ENCODE data around the gene LRRC26.

GRCh38 chr9:137145731-137146526 is 23.9 kb downstream of the LRRC26 start:
- TF ChIP-seq FOXM1 (IDR thresholded peaks at IDR 0.05; ENCODE audit: borderline replicate concordance) (no peak), FOXK2 (IDR thresholded peaks at IDR 0.05) (no peak), BHLHE40 (IDR thresholded peaks at IDR 0.05; ENCODE audit: borderline replicate concordance) (no peak), ZNF384 (IDR thresholded peaks at IDR 0.05) (no peak), L3MBTL2 (conservative IDR thresholded peaks at IDR 0.05) (no peak), TARDBP (IDR thresholded peaks at IDR 0.05) (no peak), NFRKB (IDR thresholded peaks at IDR 0.05) (no peak), ELF4 (IDR thresholded peaks at IDR 0.05) (no peak), FOXA1 (IDR thresholded peaks at IDR 0.05) (no peak)
